GM18873 (cell line): ENCODE results near the gene MAEA.

Experiments used
- ATAC-seq: cut with Tn5 transposase; IDR thresholded peaks from one replicate; pipeline ENCODE4 v1.9.1; 2021; ENCODE audit warnings: mild to moderate bottlenecking, moderate library complexity, moderate number of reproducible peaks; ENCODE audit not compliant: unreplicated experiment, low FRiP score

Gene MAEA

GRCh38 chr4:1298461-1298860 lies 8.8 kb downstream of the MAEA start:
- ATAC-seq: no peak

- no peak for ATAC-seq
Measured at GRCh38 chr4:1299301-1299860, 9.7 kb downstream of the MAEA start.

GRCh38 chr4:1300466-1301455 lies 11.1 kb downstream of the MAEA start:
- ATAC-seq: no peak

- no peak for ATAC-seq
Measured at GRCh38 chr4:1302159-1302558, 12.5 kb downstream of the MAEA start.

GRCh38 chr4:1305261-1305711 lies 15.6 kb downstream of the MAEA start:
- ATAC-seq: no peak

GRCh38 chr4:1305781-1306455 lies 16.2 kb downstream of the MAEA start:
- ATAC-seq: no peak

- no peak for ATAC-seq
Measured at GRCh38 chr4:1307951-1308735, 18.5 kb downstream of the MAEA start.

- no peak for ATAC-seq
Measured at GRCh38 chr4:1309261-1310010, 19.7 kb downstream of the MAEA start.

- ATAC-seq: no peak
Measured at GRCh38 chr4:1310031-1310795, 20.5 kb downstream of the MAEA start.

- no peak for ATAC-seq
Measured at GRCh38 chr4:1310796-1311631, 21.3 kb downstream of the MAEA start.

GRCh38 chr4:1312821-1313640 lies 23.3 kb downstream of the MAEA start:
- ATAC-seq: no peak

GRCh38 chr4:1315306-1315705 lies 25.6 kb downstream of the MAEA start:
- ATAC-seq: no peak

GRCh38 chr4:1315836-1316536 lies 26.3 kb downstream of the MAEA start:
- ATAC-seq: no peak

GRCh38 chr4:1316537-1317168 lies 27.0 kb downstream of the MAEA start:
- no peak for ATAC-seq

- no peak for ATAC-seq
Measured at GRCh38 chr4:1317177-1318045, 27.7 kb downstream of the MAEA start.
